WI38 (cell line): ENCODE results near the gene WNT7B.

Experiments used
- H3K4me3 ChIP-seq: 2 replicates; pipeline ENCODE4 v1.5.1; 2011; ENCODE audit warnings: low read depth, mild to moderate bottlenecking, control low read depth, low read length
- CTCF ChIP-seq: IDR thresholded peaks from 2 replicates; pipeline ENCODE4 v1.5.1; 2012; ENCODE audit warnings: low read depth, mild to moderate bottlenecking, control low read depth, low read length

The WNT7B gene

DNA sequence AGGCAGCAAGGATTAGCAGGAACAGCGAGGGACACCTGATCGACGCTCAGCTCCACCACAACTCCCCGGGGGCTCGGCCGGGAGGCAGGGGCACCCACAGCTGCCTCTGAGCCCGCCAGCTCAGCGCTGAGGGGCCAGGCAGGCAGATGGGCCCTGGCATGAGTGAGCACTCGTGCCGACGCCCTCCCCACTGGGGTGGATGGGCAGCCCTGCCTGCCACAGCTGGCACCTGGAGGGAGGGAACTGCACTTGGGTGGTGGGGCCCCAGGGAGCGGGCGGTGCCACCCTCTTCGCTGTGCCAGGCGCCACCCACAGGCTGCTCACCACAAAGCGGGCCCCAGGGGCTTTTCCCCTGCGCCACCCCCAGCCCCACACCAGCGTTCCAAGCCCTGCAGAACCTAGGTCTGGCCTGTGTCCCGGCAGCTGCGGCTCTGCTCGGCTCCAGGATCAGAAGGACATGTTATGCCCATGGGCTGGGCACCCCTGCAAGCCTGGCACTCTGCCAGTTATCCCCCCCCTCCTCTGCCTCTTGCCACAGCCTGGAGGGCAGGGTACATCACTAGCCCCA is 28.8 kb downstream of the WNT7B start:
- no peak overlapping the region for H3K4me3 ChIP-seq
- no peak for TF ChIP-seq CTCF

DNA sequence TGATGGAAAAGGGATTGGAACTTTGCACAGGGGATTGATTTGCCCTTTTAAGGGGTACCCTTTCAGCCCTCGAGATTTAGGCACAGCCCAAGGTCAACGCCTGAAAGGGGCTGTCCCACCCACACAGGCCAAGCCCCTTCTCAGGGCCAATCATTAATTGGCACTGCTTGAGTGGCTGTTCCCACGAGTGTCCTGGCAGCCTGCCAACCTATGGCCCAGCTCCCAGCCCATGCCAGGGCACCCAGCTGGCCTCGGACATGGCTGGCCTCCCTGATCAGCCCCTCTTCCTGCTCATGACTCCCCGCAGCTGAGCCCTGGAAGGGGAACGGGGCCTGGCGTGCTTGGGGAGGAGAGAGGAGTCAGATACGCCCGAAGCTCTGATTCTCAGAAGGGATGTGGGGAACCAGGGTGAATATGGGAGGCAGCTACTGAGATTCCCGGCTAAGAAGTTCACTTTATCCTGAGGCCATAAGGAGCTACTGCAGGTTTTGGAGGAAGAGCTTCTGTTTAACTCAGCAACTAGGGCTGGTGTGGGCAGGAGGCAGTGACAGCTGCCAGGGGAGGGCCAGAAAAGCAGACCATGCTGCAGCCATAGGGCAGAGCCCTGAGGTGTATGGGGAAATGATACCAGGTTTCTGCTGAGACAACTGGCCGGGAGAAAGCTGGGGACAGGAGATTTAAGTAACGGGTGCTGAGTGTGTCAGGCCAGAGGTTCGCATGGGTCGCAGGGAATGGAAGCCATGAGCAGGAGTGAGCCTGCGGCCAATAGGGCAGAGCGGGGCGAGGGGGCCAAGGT is 30.0 kb downstream of the WNT7B start:
- H3K4me3 ChIP-seq, result no peak overlapping the region
- no peak for TF ChIP-seq CTCF

DNA sequence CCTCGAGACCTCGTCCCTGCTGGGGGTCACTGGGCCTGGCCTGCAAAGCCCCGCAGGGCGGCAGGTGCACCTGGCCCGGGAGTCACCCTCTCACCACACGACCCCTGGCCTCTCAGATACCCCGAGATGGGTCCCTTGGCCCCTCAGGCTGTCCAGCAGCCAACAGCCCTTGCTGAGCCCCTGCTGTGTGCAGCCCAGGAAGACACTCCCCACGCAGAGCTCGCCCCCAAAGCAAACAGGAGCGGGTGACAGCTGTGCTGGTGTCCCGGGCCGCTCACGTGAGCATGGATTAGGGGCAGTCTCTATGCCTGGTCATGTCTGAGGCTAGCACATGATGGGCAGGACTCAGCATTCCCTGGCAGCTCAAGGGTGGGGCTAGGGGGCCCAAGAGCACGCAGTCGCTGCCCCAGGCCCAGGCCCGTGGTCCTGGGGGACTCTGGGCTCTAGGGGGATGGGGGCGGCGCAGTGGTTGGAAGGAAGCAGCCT is 31.3 kb downstream of the WNT7B start:
- no peak for TF ChIP-seq CTCF
- no peak overlapping the region for H3K4me3 ChIP-seq

DNA sequence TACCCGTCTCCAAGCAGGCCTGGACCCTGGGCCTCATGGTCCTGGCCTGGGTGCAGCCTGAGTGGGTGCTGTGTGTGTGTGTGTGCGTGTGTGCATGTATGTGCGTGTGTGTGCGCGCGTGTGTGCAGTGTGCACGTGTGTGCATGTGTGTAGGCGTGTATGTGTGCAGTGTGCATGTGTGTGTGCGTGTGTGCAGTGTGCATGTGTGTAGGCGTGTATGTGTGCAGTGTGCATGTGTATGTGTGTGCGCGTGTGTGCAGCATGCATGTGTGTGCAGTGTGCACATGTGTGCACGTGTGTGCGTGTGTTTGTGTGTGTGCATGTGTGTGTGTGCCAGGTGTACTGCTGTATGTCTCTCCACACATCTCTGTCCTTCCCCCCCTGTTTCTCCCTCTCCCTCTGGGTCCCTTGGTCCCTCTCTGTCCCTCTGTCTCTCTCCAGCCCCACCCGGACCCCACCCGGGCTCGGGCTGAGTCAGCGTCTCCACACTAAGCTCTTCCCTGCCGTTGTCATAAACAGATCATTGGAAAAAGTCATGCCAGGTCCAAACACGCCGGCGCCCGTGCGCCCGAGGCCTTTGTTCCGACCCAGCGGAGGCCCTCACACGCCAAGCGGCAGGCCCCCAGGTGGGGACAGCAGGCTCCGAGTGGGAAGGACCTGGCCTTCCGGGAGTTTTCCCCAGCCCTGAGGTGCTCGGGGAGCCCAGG is 34.0 kb downstream of the WNT7B start:
- TF ChIP-seq CTCF, result no peak
- no peak overlapping the region for H3K4me3 ChIP-seq

- no peak for TF ChIP-seq CTCF
- H3K4me3 ChIP-seq, result no peak overlapping the region
Observed at GRCh38 chr22:45942344-45942743, 34.6 kb downstream of the WNT7B start.

GRCh38 chr22:45938913-45939312 is 38.0 kb downstream of the WNT7B start:
- no peak for TF ChIP-seq CTCF
- H3K4me3 ChIP-seq, result no peak overlapping the region

- H3K4me3 ChIP-seq, result no peak overlapping the region
- no peak for TF ChIP-seq CTCF
Observed at GRCh38 chr22:45937960-45938359, 39.0 kb downstream of the WNT7B start.
